ENCODE results near the gene PXYLP1.

Gene PXYLP1

GRCh38 chr3:141246224-141246957 is 14.8 kb downstream of the PXYLP1 start:
- FAIRE-seq: no peak
- no peak for DNase-seq (ENCODE audit: extremely low spot score, insufficient read length, low read depth)

- DNase-seq (ENCODE audit: extremely low spot score, insufficient read length, low read depth) (no peak), FAIRE-seq (no peak)
Measured at GRCh38 chr3:141246958-141247301, 15.3 kb downstream of the PXYLP1 start.

GRCh38 chr3:141248064-141248463 is 16.4 kb downstream of the PXYLP1 start:
- no peak for FAIRE-seq

GRCh38 chr3:141249041-141249440 is 17.4 kb downstream of the PXYLP1 start:
- DNase-seq (ENCODE audit: extremely low spot score, insufficient read length, low read depth) (no peak), FAIRE-seq (no peak)

More at GRCh38 chr3:141248064-141248463, 16.4 kb downstream of the PXYLP1 start:
- DNase-seq (ENCODE audit: extremely low spot score, insufficient read length, low read depth): no peak

DNA sequence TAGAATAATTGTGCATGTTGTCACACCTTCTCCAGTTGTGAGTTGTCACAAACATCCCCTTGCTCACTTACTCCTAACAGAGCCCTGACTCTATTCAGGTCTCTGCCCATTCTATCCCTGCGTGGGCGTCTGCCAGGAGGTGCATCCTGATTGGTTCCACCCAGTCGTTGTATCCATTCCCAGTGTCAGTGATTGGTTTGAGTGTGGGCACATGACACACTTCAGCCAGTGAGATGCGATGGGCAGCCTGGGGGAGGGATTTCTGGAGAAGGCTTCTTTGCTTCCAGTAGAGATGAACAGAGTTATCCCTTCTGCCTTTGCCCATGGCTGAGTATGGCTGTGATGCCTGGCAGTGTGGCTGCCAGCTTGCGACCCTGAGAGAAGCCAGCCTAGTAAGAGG is 18.7 kb downstream of the PXYLP1 start:
- DNase-seq (ENCODE audit: extremely low spot score, insufficient read length, low read depth) (no peak), FAIRE-seq (no peak)

DNA sequence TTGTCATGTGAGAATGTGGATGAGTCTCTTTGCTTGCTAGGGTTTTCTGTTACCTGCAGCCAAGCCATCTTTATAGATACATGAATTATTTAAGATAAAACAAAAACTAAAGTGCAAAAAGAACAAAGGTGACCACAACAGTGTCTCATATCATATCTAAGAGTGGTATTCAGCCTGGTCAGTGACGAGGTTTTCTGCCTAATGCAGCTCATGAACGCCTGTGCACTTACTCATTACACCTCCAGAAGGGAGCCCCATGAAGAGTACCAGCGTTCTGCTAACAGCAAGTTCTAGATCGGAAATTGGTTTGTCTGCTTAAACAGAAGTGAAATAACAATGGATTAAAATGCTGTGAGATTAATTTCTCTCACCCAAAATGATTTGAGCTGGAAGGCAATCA is 19.2 kb downstream of the PXYLP1 start:
- FAIRE-seq (no peak), DNase-seq (ENCODE audit: extremely low spot score, insufficient read length, low read depth) (no peak)

DNA sequence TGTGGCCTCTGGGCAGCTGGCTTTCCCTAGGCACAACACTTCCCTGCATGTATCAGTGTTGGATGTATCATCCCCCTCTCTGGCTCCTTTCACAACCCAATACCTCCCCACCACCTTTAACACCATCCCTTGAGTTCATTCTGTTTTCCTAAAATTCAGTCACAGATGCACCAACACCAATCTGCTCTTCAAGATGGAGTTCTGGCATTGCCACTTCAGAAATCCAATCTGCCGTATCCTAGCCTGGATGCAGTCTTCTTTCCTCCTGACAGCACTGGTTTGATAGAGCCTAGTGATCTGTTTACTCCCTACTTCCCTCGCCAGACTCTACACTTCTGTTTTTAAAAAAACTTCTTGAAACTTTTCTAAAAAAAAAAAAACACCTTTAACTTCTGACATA is 21.7 kb downstream of the PXYLP1 start:
- no peak for DNase-seq (ENCODE audit: extremely low spot score, insufficient read length, low read depth)
- FAIRE-seq: no peak

DNA sequence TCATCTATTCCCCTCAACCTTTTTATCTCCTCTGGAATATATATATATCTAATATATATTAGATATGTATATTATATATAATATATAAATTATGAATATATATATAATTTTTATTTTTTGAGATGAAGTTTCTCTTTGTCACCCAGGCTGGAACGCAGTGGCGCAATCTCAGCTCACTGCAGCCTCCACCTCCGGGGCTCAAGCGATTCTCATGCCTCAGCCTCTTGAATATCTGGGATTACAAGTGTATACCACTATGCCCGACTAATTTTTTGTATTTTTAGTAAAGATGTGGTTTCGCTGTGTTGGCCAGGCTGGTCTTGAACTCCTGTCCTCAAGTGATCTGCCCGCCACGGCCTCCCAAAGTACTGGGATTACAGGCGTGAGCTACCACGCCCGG is 22.2 kb downstream of the PXYLP1 start:
- no peak for FAIRE-seq
- DNase-seq (ENCODE audit: extremely low spot score, insufficient read length, low read depth): no peak

GRCh38 chr3:141255137-141255845 is 23.7 kb downstream of the PXYLP1 start:
- DNase-seq (ENCODE audit: extremely low spot score, insufficient read length, low read depth) (no peak), FAIRE-seq (no peak)

DNA sequence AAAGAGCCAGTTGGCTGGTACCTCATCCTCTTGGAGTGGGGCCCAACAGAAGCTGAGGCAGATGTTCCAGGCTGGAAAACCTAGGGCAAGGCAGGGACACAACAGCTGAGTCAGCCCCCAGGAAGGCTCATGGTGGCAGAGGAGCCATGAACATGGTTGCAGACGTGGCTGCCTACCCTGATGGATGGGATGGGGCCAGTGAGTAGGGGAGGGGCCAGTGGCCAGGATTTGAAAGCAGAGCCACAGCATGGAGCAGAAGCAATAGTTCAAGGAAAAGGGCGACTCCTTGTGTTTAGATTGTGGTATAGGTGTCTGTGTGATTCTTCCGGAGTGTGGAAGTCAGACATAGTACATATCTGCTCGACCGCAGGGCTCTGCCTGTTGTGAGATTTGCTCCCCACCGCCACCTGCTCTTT is 24.2 kb downstream of the PXYLP1 start:
- DNase-seq (ENCODE audit: extremely low spot score, insufficient read length, low read depth) (no peak), FAIRE-seq (no peak)

- no peak for FAIRE-seq
Measured at GRCh38 chr3:141256820-141257219, 25.2 kb downstream of the PXYLP1 start.

GRCh38 chr3:141257961-141258360 is 26.3 kb downstream of the PXYLP1 start:
- FAIRE-seq (no peak), DNase-seq (ENCODE audit: extremely low spot score, insufficient read length, low read depth) (no peak)

More at GRCh38 chr3:141256820-141257219, 25.2 kb downstream of the PXYLP1 start:
- DNase-seq (ENCODE audit: extremely low spot score, insufficient read length, low read depth): no peak

DNA sequence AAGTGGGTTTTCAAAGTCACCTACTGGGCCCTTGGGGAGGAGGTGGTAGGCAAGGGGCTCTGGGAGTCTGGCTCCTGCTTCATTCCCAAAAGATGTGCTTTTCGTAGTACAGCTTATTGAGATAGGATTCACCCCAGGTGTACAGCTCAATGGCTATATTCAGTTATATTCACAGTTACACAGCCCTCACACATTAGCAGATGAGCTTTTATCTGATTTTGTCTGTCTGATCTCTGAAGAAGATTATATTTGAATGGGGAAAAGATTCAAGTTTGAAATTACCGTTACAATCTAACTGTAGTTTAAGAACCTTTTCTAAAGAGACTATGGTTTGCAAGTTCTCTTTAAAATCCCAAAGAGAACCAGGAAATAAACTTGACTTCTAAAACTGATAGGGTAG is 27.3 kb downstream of the PXYLP1 start:
- FAIRE-seq (no peak), DNase-seq (ENCODE audit: extremely low spot score, insufficient read length, low read depth) (no peak)

DNA sequence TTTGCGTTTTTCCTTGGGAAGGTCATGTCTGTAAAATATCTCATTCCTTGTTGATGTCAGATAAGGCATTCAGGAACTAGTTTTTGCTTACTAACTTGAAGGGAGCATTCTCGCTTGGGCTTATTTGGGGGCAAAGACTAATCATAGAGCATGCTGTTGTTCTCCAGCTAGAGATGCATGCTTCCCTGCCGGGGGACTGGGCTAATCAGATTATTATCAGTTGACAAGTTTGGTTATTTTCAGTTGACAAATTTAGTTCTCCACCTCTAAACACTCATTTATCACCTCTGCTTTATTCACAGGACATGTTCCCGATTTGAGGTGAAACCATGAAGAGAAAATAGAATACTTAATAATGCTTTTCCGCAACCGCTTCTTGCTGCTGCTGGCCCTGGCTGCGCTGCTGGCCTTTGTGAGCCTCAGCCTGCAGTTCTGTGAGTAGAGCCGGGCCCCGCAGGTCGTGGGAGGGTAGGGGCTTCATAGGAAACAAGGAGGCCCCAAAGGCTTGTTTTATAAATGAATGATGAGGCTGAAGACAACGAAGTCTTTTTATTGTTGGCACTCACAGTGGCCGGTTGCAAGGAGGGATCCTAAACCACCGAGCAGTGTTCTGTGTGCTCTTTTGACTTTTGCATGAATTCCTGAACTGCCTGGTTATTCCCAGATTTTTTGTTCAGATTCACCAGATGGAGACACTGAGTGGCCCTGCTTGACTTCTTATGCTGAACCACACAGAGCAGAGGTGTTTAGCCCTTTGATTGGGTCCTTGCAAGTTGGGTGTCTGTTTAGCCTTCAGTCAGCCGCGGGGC is 28.4 kb downstream of the PXYLP1 start:
- FAIRE-seq (no peak), DNase-seq (ENCODE audit: extremely low spot score, insufficient read length, low read depth) (no peak)

- no peak for DNase-seq (ENCODE audit: extremely low spot score, insufficient read length, low read depth)
- FAIRE-seq: no peak
Measured at GRCh38 chr3:141260630-141260927, 29.0 kb downstream of the PXYLP1 start.

DNA sequence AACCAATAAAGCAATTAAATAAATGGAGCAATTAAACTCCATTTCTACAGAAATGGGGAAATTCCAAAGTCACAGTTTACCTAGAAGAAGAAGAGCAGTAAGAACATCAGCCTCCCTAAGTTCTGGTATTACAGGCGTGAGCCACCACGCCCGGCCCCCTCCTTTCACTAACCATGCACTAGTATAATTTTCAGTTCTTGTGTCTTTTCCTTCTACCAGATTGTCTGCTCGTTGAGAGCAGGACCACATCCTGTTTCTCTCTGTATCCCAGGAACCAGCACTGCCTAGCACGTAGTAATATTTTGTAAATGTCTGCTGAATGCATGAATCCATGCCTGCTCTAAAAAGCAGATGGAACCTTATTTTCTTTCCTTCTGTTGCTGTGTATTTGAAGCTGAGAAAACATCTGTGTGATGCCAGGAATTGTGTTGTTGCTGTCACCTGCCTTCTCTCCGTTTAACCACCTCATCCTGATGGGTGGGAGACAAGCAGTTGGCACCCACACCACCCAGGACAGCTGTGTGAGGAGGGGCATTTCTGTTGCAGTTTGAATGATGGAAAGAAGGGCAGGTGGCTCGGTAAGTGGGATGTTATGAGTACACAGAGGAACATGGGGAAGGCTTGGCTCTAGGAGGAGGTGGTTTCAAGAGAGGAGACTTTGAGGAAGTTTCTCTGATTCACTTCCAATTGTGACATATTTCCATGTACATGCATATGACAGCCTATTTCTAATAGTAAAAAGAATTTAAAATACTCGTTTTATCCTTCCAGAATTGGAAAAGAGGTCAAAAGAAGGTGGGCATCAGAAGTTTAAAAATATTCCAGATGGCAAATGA is 30.1 kb downstream of the PXYLP1 start:
- FAIRE-seq (no peak), DNase-seq (ENCODE audit: extremely low spot score, insufficient read length, low read depth) (no peak)

DNA sequence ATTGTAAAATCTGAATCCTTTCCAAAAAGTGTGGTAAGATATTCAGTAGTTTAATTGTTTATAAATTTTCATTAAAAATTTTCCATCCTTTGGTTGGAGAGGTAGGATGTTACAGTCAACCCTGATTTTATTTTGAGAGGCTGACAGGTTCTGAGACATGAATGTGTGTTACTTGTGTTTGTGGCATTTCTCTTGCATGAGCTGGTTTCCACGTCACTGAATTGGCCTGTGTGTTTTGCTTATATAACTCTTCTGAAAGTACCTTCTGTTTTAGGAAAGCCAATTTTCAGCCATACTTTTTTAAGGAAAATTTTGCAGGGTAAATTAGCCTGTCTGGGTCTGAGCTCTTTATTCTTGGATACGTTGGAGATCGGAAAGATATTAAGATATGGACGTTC is 30.7 kb downstream of the PXYLP1 start:
- DNase-seq (ENCODE audit: extremely low spot score, insufficient read length, low read depth) (no peak), FAIRE-seq (no peak)

GRCh38 chr3:141266186-141266585 is 34.6 kb downstream of the PXYLP1 start:
- FAIRE-seq (no peak), DNase-seq (ENCODE audit: extremely low spot score, insufficient read length, low read depth) (no peak)

DNA sequence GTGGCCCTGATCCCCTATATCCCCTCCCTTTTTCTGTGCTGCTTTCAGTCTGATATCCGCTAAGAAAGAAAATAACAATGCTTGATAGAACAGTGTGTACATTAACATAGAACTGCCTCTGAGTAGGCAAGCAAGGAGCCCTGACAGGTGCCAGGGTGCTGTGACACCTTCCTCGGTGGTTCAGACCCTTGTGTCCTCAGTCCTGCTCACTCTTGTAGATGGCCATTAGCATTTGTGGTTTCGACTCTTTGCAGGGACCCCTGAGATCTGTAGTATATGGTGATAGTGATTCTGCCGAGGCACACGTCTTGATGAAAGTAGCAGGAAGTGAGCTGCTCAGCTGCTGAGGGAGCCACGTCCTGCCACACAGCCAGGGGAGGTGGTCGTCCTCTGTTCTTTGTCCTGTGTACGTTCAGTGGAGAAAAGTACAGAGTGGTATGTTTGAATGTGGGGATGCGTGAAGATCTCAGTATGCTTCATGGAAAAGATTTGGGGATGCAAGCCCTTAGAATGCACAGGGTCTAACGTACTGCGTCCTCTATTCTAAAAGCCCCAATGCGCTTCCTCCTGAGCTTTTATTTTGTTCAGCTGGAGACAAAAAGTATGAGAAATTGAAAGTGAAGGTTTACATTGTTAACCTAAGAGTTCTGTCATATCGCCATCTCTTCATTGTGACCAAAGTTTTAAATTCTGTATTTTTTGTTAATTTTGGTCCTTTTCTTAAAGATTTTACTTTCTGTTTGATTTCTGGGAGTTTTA is 35.4 kb downstream of the PXYLP1 start:
- DNase-seq (ENCODE audit: extremely low spot score, insufficient read length, low read depth) (no peak), FAIRE-seq (peak; percentile 78)

DNA sequence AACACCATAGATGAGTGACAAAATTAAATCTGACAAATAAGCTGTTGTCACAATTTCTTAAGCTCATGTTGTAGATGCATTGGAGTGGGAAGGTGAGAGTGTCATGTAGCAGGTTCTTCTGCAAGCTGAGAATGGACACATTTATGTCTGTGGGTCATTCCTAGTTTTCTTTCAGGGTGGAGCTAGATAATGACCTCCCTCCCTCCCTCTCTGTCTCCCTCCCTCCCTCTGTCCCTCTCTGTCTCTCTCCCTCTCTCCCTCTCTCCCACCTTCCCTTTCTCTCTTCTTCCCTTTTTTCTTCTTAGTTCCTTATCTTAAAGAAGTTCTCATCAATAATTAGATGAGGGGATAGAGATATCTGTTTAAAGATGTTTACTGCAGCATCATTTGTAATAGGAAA is 36.0 kb downstream of the PXYLP1 start:
- DNase-seq (ENCODE audit: extremely low spot score, insufficient read length, low read depth) (no peak), FAIRE-seq (no peak)
